ENCODE measurements around the gene VMAC.

- no peak for TF ChIP-seq EZH2phosphoT487 (conservative IDR thresholded peaks at IDR 0.05; ENCODE audit: low read length)
- no peak for TF ChIP-seq CTCF (IDR thresholded peaks at IDR 0.05; ENCODE audit: insufficient read depth, low read length, poor library complexity, severe bottlenecking)
Measured at GRCh38 chr19:5915782-5916165, 11.1 kb downstream of the VMAC start.
